ENCODE data around the gene DPM2.

DNA sequence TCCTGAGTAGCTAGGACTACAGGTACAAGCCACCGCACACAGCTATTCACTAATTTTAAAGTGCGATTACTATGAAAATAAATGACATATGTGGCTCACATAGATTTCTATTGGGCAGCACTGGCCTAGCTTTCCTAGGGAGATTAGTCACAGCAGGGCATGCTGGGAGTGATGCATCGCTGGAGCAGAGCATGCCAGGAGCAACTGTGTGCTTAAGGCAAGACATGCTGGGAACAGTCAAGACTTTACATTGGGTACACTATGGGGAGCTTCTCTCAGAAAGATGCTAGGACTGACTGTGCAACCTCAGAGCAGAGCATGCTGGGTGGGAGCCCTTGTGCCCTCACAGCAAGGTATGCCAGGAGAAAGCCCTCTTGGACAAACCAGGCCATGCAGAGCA lies 47.6 kb downstream of the DPM2 start:
- TF ChIP-seq, protein P1, sequence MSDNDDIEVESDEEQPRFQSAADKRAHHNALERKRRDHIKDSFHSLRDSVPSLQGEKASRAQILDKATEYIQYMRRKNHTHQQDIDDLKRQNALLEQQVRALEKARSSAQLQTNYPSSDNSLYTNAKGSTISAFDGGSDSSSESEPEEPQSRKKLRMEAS (IDR thresholded peaks at IDR 0.05), result no peak
- TF ChIP-seq EGR1 (IDR thresholded peaks at IDR 0.05), result no peak
- no peak for TF ChIP-seq CEBPB (IDR thresholded peaks at IDR 0.05)
- no peak for TF ChIP-seq TAF1 (IDR thresholded peaks at IDR 0.05; ENCODE audit: low read depth)
